ENCODE measurements around the gene TCAF1.

TCAF1 gene

DNA sequence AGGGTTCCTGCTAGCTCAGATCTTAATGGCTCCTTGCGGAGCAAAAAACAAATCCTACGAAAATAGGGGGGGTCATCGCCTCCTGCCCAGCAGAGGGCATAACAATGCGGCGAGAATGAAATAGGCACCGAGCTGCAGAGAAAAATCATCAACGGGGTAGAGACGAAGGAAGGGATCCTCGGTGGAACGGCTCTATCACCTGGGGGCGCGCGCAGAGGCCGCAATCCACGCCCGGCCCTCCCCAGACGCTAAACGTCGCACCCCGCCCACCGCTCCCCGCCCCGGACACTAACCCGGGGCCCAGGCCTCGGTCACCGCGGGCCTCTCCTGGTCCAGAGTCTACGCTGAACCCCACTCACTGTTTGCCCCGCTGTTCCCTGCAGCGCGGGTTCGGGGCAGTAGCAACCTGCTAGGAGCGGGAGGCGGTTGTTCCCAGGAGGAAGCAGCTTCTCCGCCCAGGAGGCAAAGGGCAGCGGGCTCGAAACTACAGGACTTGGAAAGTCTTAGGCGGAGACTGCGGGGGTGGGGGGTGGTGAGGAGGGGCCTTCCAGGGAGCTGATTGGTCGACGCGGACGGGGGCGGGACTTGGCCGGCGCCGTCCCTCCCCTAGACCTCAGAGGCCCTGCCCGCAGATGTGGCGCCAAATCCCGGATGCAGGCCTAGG lies at the start of gene TCAF1:
Gene TCAF1 (minus strand): TSS at position 509 of the 664 bp plus-strand sequence. CDS start 25,568 bp downstream, outside the sequence.
- TF ChIP-seq, protein P1, sequence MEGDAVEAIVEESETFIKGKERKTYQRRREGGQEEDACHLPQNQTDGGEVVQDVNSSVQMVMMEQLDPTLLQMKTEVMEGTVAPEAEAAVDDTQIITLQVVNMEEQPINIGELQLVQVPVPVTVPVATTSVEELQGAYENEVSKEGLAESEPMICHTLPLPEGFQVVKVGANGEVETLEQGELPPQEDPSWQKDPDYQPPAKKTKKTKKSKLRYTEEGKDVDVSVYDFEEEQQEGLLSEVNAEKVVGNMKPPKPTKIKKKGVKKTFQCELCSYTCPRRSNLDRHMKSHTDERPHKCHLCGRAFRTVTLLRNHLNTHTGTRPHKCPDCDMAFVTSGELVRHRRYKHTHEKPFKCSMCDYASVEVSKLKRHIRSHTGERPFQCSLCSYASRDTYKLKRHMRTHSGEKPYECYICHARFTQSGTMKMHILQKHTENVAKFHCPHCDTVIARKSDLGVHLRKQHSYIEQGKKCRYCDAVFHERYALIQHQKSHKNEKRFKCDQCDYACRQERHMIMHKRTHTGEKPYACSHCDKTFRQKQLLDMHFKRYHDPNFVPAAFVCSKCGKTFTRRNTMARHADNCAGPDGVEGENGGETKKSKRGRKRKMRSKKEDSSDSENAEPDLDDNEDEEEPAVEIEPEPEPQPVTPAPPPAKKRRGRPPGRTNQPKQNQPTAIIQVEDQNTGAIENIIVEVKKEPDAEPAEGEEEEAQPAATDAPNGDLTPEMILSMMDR (IDR thresholded peaks at IDR 0.05; ENCODE audit: low read depth, low read length, missing control alignments): peak; percentile 34
- peak; percentile 81 for DNase-seq (ENCODE audit: extremely low read depth, low read depth)
- peak within 1 kb of the TSS; percentile 80 for H3K4me3 ChIP-seq (replicated peaks; ENCODE audit: low read depth, low read length)

- no peak for DNase-seq (ENCODE audit: extremely low read depth, low read depth)
- TF ChIP-seq, protein P1 (IDR thresholded peaks at IDR 0.05; ENCODE audit: low read depth, low read length, missing control alignments): no peak
- H3K4me3 ChIP-seq (replicated peaks; ENCODE audit: low read depth, low read length): no peak overlapping the region
These were observed 46.8 kb upstream of the TCAF1 start for GRCh38 chr7:143948733-143949132.

DNA sequence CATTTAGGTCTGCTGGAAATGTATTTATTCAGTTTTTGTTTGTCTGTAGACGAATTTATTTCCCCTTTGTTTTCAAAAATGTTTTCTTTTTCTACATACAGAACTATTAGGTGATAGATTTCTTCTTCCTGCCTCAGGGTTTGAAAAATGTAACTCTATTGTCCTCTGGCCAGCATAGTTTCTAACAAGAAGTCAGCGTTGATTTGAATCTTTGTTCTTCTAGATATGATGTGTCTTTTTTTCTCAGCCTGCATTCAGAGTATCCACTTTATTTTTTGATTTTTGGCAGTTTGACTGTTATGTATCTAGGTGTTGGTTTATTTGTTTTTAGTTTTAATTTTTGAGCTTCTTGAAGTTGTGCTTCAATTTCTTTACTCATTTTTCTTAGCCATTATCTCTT lies 45.1 kb upstream of the TCAF1 start:
- H3K4me3 ChIP-seq (replicated peaks; ENCODE audit: low read depth, low read length): no peak overlapping the region
- TF ChIP-seq, protein P1 (IDR thresholded peaks at IDR 0.05; ENCODE audit: low read depth, low read length, missing control alignments): no peak
- DNase-seq (ENCODE audit: extremely low read depth, low read depth): no peak

DNA sequence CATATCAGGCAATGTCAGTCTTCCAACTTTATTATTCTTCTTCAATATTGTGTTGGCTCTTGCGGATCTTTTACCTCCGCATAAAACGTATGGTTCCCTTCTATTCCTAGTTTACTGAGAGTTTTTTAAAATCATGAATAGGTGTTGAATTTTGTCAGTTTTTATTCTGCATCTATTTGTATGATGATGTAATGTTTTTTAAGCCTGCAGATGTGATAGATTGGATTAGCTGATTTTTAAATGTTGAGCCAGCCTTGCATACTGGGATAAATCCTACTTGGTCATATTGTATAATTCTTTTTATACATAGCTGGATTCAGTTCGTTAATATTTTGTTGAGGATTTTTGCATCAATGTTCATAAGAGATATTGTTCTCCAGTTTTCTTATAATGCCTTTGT lies 43.4 kb upstream of the TCAF1 start:
- H3K4me3 ChIP-seq (replicated peaks; ENCODE audit: low read depth, low read length): no peak overlapping the region
- TF ChIP-seq, protein P1 (IDR thresholded peaks at IDR 0.05; ENCODE audit: low read depth, low read length, missing control alignments): no peak
- DNase-seq (ENCODE audit: extremely low read depth, low read depth): no peak

DNA sequence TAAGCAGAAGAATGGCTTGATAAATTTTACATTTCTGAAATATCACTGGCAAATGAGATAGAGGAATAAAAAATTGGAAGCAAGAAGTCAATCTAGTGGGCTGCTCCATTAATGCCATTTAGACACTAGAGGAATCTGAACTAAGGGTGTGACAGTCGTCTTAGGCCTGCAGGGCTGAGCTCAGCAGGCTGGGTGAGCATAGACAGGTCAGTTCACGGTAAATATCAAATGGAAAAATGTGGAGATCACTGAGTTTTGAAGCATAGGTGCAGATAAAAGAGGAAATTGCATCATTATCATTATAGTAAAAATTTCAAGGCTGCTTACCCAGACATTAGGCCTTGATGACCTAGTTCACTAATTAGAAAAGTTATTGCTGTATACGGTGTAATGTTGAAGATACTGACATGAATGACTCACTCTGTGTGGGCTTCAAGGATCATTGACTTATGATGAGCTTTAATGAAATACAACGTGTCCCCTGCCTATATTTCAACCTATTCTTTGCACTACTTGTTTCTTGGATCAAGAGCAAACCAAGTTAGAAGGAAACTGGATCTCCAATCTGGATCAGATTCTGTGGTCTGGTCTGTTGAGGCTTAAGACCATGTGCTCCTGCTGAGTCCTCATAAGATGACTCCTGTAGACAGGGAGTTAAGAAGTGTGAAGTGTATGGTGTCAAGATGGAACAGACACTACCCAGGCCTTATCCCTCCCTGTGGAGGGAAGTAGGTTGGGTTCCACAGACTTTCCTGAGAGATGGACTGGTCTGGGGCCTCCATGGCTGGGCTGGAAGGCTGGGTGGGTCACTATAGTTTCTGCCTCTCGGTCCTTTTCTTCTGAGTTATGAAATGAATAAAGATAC lies 36.6 kb upstream of the TCAF1 start:
- TF ChIP-seq, protein P1 (IDR thresholded peaks at IDR 0.05; ENCODE audit: low read depth, low read length, missing control alignments): no peak
- DNase-seq (ENCODE audit: extremely low read depth, low read depth): no peak
- no peak overlapping the region for H3K4me3 ChIP-seq (replicated peaks; ENCODE audit: low read depth, low read length)

DNA sequence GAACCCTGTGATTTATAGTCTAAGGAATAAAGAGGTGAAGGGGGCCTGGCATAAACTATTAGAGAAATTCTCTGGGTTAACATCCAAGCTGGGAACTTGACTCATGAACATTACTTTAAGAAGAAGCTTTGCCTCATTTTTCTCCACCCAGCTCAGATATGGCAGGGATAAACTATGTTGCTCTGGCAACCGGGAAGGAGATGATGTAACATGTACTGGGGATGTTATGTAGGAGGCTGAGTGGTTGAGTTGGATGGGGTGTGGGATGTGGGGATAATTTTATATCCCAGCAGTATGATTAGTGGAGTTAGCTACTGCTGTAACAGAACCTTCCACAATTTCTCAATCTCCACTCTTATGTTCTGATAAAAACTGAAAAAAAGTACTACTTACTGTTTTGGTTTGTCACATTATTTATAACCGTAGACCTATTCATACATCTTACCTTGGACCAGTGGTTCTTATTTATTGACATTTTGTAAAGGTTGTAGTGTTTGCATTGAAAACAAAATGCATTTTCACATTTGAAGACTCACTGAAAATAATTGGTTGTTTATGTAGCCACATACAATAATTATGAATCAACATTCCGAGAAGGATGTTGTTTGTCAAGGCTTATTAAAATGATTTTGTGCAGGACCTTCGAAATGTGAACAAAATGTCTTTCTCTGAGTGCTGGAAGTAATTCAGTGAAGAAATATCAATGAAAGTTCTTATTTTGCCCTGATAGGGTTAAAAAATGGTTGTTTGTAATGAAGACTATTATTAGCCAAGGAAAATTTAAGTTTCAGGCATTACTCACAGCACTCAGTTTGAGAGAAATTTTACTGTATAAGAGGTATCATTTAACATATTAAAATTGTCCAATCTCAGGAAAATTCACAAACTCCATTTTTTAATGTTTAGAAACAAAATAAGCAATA lies 34.4 kb upstream of the TCAF1 start:
- TF ChIP-seq, protein P1 (IDR thresholded peaks at IDR 0.05; ENCODE audit: low read depth, low read length, missing control alignments): no peak
- DNase-seq (ENCODE audit: extremely low read depth, low read depth): peak; percentile 5
- H3K4me3 ChIP-seq (replicated peaks; ENCODE audit: low read depth, low read length): no peak overlapping the region
